Kidney epithelial cell (primary cell): ENCODE results near the gene TXN2. TPM values are rescaled to one million over a fixed set of nuclear protein-coding genes. Genes with fewer than 3 reads are reported as not detected.

Source experiments
- DNase-seq: peaks from one replicate; pipeline ENCODE4 v3.0.0-alpha.2; 2010; ENCODE audit warnings: low read depth
- H3K27me3 ChIP-seq: 2 replicates; pipeline ENCODE4 v1.6.0; 2011; ENCODE audit warnings: low read length; ENCODE audit not compliant: control insufficient read depth, insufficient read depth
- H3K36me3 ChIP-seq: 2 replicates; pipeline ENCODE4 v1.5.1; 2011; ENCODE audit warnings: low read length; ENCODE audit not compliant: control insufficient read depth, insufficient read depth
- H3K4me3 ChIP-seq: 2 replicates; pipeline ENCODE4 v1.5.1; 2011; ENCODE audit warnings: low read depth, mild to moderate bottlenecking, control low read depth, low read length
- total RNA-seq: library from RNA; depleted of rRNA; stranded (reverse); fragments of >200 nt; gene quantifications from 2 replicates; pipeline ENCODE4 v1.2.3, GENCODE V29; 2015
- TF ChIP-seq, protein P1 (sequence below): IDR thresholded peaks from 2 replicates; pipeline ENCODE4 v1.5.1; 2011; ENCODE audit warnings: mild to moderate bottlenecking, moderate library complexity, low read length, control low read depth, inconsistent platforms; ENCODE audit not compliant: insufficient read depth, poor library complexity, severe bottlenecking

Gene TXN2
- total RNA-seq, 1 donor from 2014 or later, result 56.8 TPM

DNA sequence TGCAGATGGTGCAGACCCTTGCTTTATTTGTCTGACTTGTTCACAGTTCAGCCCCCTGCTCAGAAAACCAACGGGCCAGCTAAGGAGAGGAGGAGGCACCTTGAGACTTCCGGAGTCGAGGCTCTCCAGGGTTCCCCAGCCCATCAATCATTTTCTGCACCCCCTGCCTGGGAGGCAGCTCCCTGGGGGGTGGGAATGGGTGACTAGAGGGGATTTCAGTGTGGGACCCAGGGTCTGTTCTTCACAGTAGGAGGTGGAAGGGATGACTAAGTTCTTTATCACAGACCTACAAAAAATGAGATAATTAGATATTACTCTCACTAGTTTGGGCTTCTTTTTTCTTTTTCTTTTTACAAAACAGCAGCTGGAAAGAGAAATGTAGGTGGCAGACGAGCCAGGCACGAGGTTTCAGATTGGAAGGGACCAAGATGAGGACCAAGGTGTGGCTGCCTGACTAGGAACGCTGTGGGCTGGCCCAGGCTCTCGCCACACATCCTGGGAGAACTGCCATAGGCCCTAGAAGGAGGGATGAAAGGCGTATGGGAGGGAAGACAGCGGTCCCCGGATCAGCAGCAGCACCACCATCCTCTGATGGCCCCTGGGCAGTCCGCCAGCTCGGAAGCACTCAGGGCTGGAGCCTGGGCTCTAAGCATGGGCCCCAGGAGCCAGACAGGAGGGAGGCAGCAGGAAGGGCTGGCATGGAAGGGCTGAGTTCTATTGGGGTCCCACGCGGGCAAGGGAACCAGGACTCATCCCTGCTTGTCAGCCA, 14.2 kb downstream of the TXN2 start:
- Histone ChIP-seq H3K36me3 (no peaks in the 10 kb centered on the region), H3K4me3 (no peak overlapping the region), H3K27me3 (no peaks in the 10 kb centered on the region)
- TF ChIP-seq, protein P1, sequence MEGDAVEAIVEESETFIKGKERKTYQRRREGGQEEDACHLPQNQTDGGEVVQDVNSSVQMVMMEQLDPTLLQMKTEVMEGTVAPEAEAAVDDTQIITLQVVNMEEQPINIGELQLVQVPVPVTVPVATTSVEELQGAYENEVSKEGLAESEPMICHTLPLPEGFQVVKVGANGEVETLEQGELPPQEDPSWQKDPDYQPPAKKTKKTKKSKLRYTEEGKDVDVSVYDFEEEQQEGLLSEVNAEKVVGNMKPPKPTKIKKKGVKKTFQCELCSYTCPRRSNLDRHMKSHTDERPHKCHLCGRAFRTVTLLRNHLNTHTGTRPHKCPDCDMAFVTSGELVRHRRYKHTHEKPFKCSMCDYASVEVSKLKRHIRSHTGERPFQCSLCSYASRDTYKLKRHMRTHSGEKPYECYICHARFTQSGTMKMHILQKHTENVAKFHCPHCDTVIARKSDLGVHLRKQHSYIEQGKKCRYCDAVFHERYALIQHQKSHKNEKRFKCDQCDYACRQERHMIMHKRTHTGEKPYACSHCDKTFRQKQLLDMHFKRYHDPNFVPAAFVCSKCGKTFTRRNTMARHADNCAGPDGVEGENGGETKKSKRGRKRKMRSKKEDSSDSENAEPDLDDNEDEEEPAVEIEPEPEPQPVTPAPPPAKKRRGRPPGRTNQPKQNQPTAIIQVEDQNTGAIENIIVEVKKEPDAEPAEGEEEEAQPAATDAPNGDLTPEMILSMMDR, result no peak
- DNase-seq, result no peak

- no peak overlapping the region for H3K4me3 ChIP-seq
- H3K36me3 ChIP-seq, result no peaks in the 10 kb centered on the region
- H3K27me3 ChIP-seq, result no peaks in the 10 kb centered on the region
- TF ChIP-seq, protein P1, result no peak
- DNase-seq, result no peak
These were observed 15.2 kb downstream of the TXN2 start for GRCh38 chr22:36466258-36466657.

DNA sequence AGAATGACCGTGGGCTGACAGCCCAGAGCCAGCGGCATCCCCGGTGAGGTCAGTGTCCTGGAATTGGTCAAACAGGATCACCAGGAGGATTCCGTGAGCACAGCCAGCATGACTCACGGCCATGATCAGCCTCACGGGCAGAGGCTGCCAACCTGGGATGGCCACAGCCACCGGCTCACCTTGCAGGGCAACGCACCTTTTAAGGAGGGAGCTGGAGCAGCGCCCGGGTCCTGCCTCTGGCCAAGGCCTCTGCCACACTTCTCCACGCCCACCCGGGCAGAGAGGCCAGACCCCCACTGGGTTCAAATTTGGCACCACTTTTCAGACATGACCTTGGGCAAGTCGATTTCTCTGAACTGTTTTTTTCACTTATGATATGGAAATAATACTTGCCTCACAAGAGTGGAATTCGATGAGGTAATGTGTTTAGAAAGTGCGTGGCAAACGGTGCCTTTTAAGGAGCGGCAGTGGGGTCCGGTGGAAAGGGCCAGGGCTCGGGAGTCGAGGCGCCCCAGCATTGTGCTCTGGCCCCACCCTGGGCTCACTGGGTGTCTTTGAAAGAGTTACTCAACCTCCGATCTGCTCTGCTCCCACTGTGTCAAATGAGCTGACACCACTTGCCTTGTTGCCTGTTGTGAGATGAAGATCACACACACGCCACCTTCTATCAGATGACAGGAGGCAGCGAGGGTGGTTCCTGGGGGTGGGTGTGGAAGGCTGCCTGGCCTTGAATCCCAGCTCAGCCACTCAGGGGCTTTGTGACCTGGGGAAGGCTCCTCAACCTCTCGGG, 16.0 kb downstream of the TXN2 start:
- Histone ChIP-seq H3K36me3 (no peaks in the 10 kb centered on the region), H3K4me3 (no peak overlapping the region), H3K27me3 (no peaks in the 10 kb centered on the region)
- DNase-seq, result peak; percentile 92
- TF ChIP-seq, protein P1, result no peak

DNA sequence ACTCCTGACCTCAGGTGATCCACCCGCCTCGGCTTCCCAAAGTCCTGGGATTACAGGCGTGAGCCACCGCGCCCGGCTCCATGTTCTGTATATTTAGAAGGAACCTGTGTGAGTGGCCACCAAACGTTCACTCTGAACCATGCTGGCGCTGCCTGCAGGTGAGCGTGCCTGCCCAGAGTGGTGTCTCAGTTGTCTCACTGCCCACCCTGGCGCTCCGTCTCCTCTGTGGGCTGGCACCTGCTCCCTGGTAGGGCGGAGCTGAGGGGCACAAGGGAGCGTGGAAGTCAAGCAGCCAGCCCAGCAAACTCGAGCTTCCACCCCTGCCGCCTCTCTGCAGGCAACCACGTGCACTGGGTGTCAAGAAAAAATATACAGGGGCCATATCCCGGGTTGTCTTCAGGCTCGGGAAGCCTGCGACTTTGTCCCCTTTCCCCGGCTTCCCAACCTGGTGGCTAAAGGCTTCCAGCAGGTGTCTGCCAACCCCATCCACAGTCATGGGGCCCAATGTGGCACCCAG, 16.7 kb downstream of the TXN2 start:
- no peak for DNase-seq
- H3K36me3 ChIP-seq, result no peaks in the 10 kb centered on the region
- H3K4me3 ChIP-seq, result no peak overlapping the region
- no peaks in the 10 kb centered on the region for H3K27me3 ChIP-seq
- TF ChIP-seq, protein P1, result no peak

GRCh38 chr22:36463783-36464184, 17.7 kb downstream of the TXN2 start:
- DNase-seq, result no peak
- TF ChIP-seq, protein P1, result no peak
- H3K4me3 ChIP-seq, result no peak overlapping the region
- no peaks in the 10 kb centered on the region for H3K36me3 ChIP-seq
- no peaks in the 10 kb centered on the region for H3K27me3 ChIP-seq
